Breast epithelium (tissue), 4 donors: ENCODE data around the gene TTBK2. TPM values are rescaled to one million over a fixed set of nuclear protein-coding genes. Genes with fewer than 3 reads are reported as not detected.

Experiments used
- DNase-seq, 2 donors: peaks; one replicate each; pipeline ENCODE4 v3.0.0-alpha.2; 2019; ENCODE audit warnings: low spot score in 2 of 2
- H3K27ac ChIP-seq, 2 donors: fragments of 200-600 bp; sonication (generic) in 1 of 2; one replicate each; pipeline ENCODE4 v1.5.1; 2016 to 2019; ENCODE audit warnings: mild to moderate bottlenecking in 1 of 2
- H3K27me3 ChIP-seq, 2 donors: fragments of 200-600 bp; sonication (generic) in 1 of 2; one replicate each; pipeline versions ENCODE4 v1.5.1 to v1.6.0; 2017 to 2019; ENCODE audit warnings: control low read depth in 1 of 2, mild to moderate bottlenecking in 1 of 2
- H3K36me3 ChIP-seq: fragments of 200-600 bp; one replicate; pipeline ENCODE4 v1.5.1; 2019
- H3K4me1 ChIP-seq, 2 donors: fragments of 200-600 bp; sonication (generic); one replicate each; pipeline ENCODE4 v1.5.1; 2016 to 2019; ENCODE audit warnings: control low read depth in 1 of 2
- H3K4me3 ChIP-seq, 3 donors: fragments of 200-600 bp; sonication (generic); 1 replicate in 2 of 3; 2 replicates in 1 of 3; pipeline ENCODE4 v1.5.1; 2016 to 2019; ENCODE audit warnings: mild to moderate bottlenecking in 3 of 3, moderate library complexity in 2 of 3
- H3K9me3 ChIP-seq, 2 donors: fragments of 200-600 bp; sonication (generic) in 1 of 2; one replicate each; pipeline ENCODE4 v1.5.1; 2016 to 2019; ENCODE audit warnings: control low read depth in 1 of 2
- CTCF ChIP-seq, 3 donors: fragments of 450-650 bp; IDR thresholded peaks; one replicate each; pipeline ENCODE4 v1.5.1; 2016 to 2017; ENCODE audit warnings: antibody characterized with exemption in 3 of 3, mild to moderate bottlenecking in 3 of 3, moderate library complexity in 3 of 3
- POLR2A ChIP-seq: fragments of 450-650 bp; IDR thresholded peaks from one replicate; pipeline ENCODE4 v1.6.1; 2016; ENCODE audit warnings: antibody characterized with exemption, mild to moderate bottlenecking, moderate library complexity
- POLR2AphosphoS5 ChIP-seq, 3 donors: sonication (generic); formaldehyde crosslinking; IDR thresholded peaks; one replicate each; pipeline ENCODE4 v1.6.1; 2017; ENCODE audit warnings: antibody characterized with exemption in 3 of 3
- intact Hi-C: fragments of 100-400 bp; cut with DNase I; formaldehyde crosslinking; loops from one replicate; pipeline ENCODE4 v1.15.1; 2023; ENCODE audit warnings: low total_unique reads
- total RNA-seq, 3 donors: library from RNA; depleted of rRNA; stranded (reverse); fragments of >200 nt; gene quantifications; one replicate each; pipeline ENCODE4 v1.1.0, GENCODE V29; 2016

TTBK2 gene
- total RNA-seq, 3 donors from 2014 or later = 15.7 to 21.8 (median 16.4) TPM

- H3K27ac ChIP-seq = no peak overlapping the region
- no peak for TF ChIP-seq POLR2A
- TF ChIP-seq CTCF (IDR thresholded peaks at IDR 0.05) = no peak
- TF ChIP-seq POLR2AphosphoS5 (IDR thresholded peaks at IDR 0.05) = no peak
- intact Hi-C loops = loop anchor here (5.0 kb wide), 1 partner anchor 182 kb away; the partner anchor contains the start of genes HAUS2 and LRRC57
- H3K4me3 ChIP-seq = no peak overlapping the region
- DNase-seq = no peak
- peaks cover 5% of the 10 kb centered on the region for H3K36me3 ChIP-seq
- no peaks in the 10 kb centered on the region for H3K4me1 ChIP-seq
- no peaks in the 10 kb centered on the region for H3K27me3 ChIP-seq
- no peaks in the 10 kb centered on the region for H3K9me3 ChIP-seq
Observed at GRCh38 chr15:42728972-42729371, 191.6 kb downstream of the TTBK2 start.

- DNase-seq = no peak
- H3K27ac ChIP-seq = no peak overlapping the region
- peaks cover 5% of the 10 kb centered on the region for H3K36me3 ChIP-seq
Observed at GRCh38 chr15:42728560-42728959, 192.0 kb downstream of the TTBK2 start.

GRCh38 chr15:42727750-42728381 lies 192.7 kb downstream of the TTBK2 start:
- Histone ChIP-seq H3K27ac (no peak overlapping the region), H3K4me3 (no peak overlapping the region), H3K27me3 (no peaks in the 10 kb centered on the region), H3K9me3 (no peaks in the 10 kb centered on the region), H3K36me3 (peaks cover 5% of the 10 kb centered on the region), H3K4me1 (no peaks in the 10 kb centered on the region)
- intact Hi-C loops = loop anchor here (5.0 kb wide), 1 partner anchor 181 kb away; the partner anchor contains the start of genes HAUS2 and LRRC57
- DNase-seq = no peak
- TF ChIP-seq CTCF (IDR thresholded peaks at IDR 0.05) (no peak), POLR2A (no peak), POLR2AphosphoS5 (IDR thresholded peaks at IDR 0.05) (no peak)

More at GRCh38 chr15:42728560-42728959, 192.0 kb downstream of the TTBK2 start:
- no peak for TF ChIP-seq CTCF (IDR thresholded peaks at IDR 0.05)
- no peak for TF ChIP-seq POLR2A
- no peak for TF ChIP-seq POLR2AphosphoS5 (IDR thresholded peaks at IDR 0.05)
- H3K4me3 ChIP-seq = no peak overlapping the region
- no peaks in the 10 kb centered on the region for H3K9me3 ChIP-seq
- intact Hi-C loops = loop anchor here (5.0 kb wide), 1 partner anchor 181 kb away; the partner anchor contains the start of genes HAUS2 and LRRC57
- no peaks in the 10 kb centered on the region for H3K4me1 ChIP-seq
- H3K27me3 ChIP-seq = no peaks in the 10 kb centered on the region

- H3K27me3 ChIP-seq = no peaks in the 10 kb centered on the region
- DNase-seq = no peak
- no peaks in the 10 kb centered on the region for H3K9me3 ChIP-seq
- peaks cover 5% of the 10 kb centered on the region for H3K36me3 ChIP-seq
- no peaks in the 10 kb centered on the region for H3K4me1 ChIP-seq
- no peak overlapping the region for H3K4me3 ChIP-seq
- no peak overlapping the region for H3K27ac ChIP-seq
- intact Hi-C loops = loop anchor here (5.0 kb wide), 1 partner anchor 179 kb away; the partner anchor contains the start of genes HAUS2 and LRRC57
- TF ChIP-seq POLR2A = no peak
- TF ChIP-seq POLR2AphosphoS5 (IDR thresholded peaks at IDR 0.05) = no peak
- no peak for TF ChIP-seq CTCF (IDR thresholded peaks at IDR 0.05)
Observed at GRCh38 chr15:42726114-42726513, 194.5 kb downstream of the TTBK2 start.

GRCh38 chr15:42725331-42725903 lies 195.2 kb downstream of the TTBK2 start:
- Histone ChIP-seq H3K9me3 (no peaks in the 10 kb centered on the region), H3K27me3 (no peaks in the 10 kb centered on the region), H3K4me1 (no peaks in the 10 kb centered on the region), H3K27ac (no peak overlapping the region), H3K36me3 (peaks cover 5% of the 10 kb centered on the region), H3K4me3 (no peak overlapping the region)
- no peak for DNase-seq
- intact Hi-C loops = loop anchor here (5.0 kb wide), 1 partner anchor 178 kb away; the partner anchor contains the start of genes HAUS2 and LRRC57
- TF ChIP-seq CTCF (IDR thresholded peaks at IDR 0.05) = no peak
- no peak for TF ChIP-seq POLR2A
- TF ChIP-seq POLR2AphosphoS5 (IDR thresholded peaks at IDR 0.05) = no peak
